ENCODE data around the gene PRR5L.

Gene PRR5L

GRCh38 chr11:36295926-36296325 lies at the start of gene PRR5L:
Gene PRR5L, plus strand, starts transcription at chr11:36296288. Its CDS starts 104,834 bp downstream, at chr11:36401122.
- Histone ChIP-seq H3K36me3 (ENCODE audit: low read length) (no peaks in the 10 kb centered on the region), H3K79me2 (ENCODE audit: insufficient read depth, low read length) (no peaks in the 10 kb centered on the region), H3K9ac (ENCODE audit: low read length) (no peak within 1 kb of the TSS), H3K9me2 (replicated peaks; ENCODE audit: insufficient read depth, low read length) (no peaks in the 10 kb centered on the region), H3K27ac (ENCODE audit: low read depth, low read length) (no peak within 1 kb of the TSS), H3F3A (ENCODE audit: insufficient read depth) (no peaks in the 10 kb centered on the region), H4K20me1 (ENCODE audit: low read depth, low read length) (no peaks in the 10 kb centered on the region), H3K4me3 (ENCODE audit: insufficient read depth, low read length, poor library complexity, severe bottlenecking) (no peak within 1 kb of the TSS), H3K9me3 (ENCODE audit: insufficient read depth, low read length) (no peaks in the 10 kb centered on the region), H2AFZ (ENCODE audit: low read depth, low read length, severe bottlenecking) (no peak within 1 kb of the TSS), H3K4me2 (ENCODE audit: low read depth, low read length, poor library complexity, severe bottlenecking) (no peak within 1 kb of the TSS), H3K27me3 (ENCODE audit: low read length) (no peaks in the 10 kb centered on the region)
- TF ChIP-seq CTCF (IDR thresholded peaks at IDR 0.05; ENCODE audit: insufficient read depth, low read length, poor library complexity, severe bottlenecking) (no peak), EZH2phosphoT487 (conservative IDR thresholded peaks at IDR 0.05; ENCODE audit: low read length) (no peak)

- H3K9me2 ChIP-seq (replicated peaks; ENCODE audit: insufficient read depth, low read length): no peaks in the 10 kb centered on the region; the same call in 1 of the 2 replicates
- H3K36me3 ChIP-seq (ENCODE audit: low read length): no peaks in the 10 kb centered on the region
- no peak overlapping the region for H3K4me2 ChIP-seq (ENCODE audit: low read depth, low read length, poor library complexity, severe bottlenecking)
- H3K27ac ChIP-seq (ENCODE audit: low read depth, low read length): no peak overlapping the region
- no peak overlapping the region for H3K4me3 ChIP-seq (ENCODE audit: insufficient read depth, low read length, poor library complexity, severe bottlenecking)
- no peaks in the 10 kb centered on the region for H3K79me2 ChIP-seq (ENCODE audit: insufficient read depth, low read length)
- no peaks in the 10 kb centered on the region for H3K9me3 ChIP-seq (ENCODE audit: insufficient read depth, low read length)
- H3F3A ChIP-seq (ENCODE audit: insufficient read depth): no peaks in the 10 kb centered on the region
- H3K9ac ChIP-seq (ENCODE audit: low read length): no peak overlapping the region
- H3K27me3 ChIP-seq (ENCODE audit: low read length): 0 out of 2 replicates have a peak, but pooled peaks cover 3% of the 10 kb centered on the region
- no peaks in the 10 kb centered on the region for H4K20me1 ChIP-seq (ENCODE audit: low read depth, low read length)
- TF ChIP-seq CTCF (IDR thresholded peaks at IDR 0.05; ENCODE audit: insufficient read depth, low read length, poor library complexity, severe bottlenecking) (no peak), EZH2phosphoT487 (conservative IDR thresholded peaks at IDR 0.05; ENCODE audit: low read length) (no peak)
- no peak overlapping the region for H2AFZ ChIP-seq (ENCODE audit: low read depth, low read length, severe bottlenecking)
These were observed 48.6 kb upstream of the PRR5L start for GRCh38 chr11:36247493-36247892.

- no peaks in the 10 kb centered on the region; the same call in 1 of the 2 replicates for H3K9me2 ChIP-seq (replicated peaks; ENCODE audit: insufficient read depth, low read length)
- no peaks in the 10 kb centered on the region for H3F3A ChIP-seq (ENCODE audit: insufficient read depth)
- H3K79me2 ChIP-seq (ENCODE audit: insufficient read depth, low read length): no peaks in the 10 kb centered on the region
- H3K27me3 ChIP-seq (ENCODE audit: low read length): 0 out of 2 replicates have a peak, but pooled peaks cover 3% of the 10 kb centered on the region
- no peak overlapping the region for H3K4me2 ChIP-seq (ENCODE audit: low read depth, low read length, poor library complexity, severe bottlenecking)
- H3K36me3 ChIP-seq (ENCODE audit: low read length): no peaks in the 10 kb centered on the region
- H3K9ac ChIP-seq (ENCODE audit: low read length): no peak overlapping the region
- no peaks in the 10 kb centered on the region for H3K9me3 ChIP-seq (ENCODE audit: insufficient read depth, low read length)
- H4K20me1 ChIP-seq (ENCODE audit: low read depth, low read length): no peaks in the 10 kb centered on the region
- no peak overlapping the region for H3K4me3 ChIP-seq (ENCODE audit: insufficient read depth, low read length, poor library complexity, severe bottlenecking)
- TF ChIP-seq CTCF (IDR thresholded peaks at IDR 0.05; ENCODE audit: insufficient read depth, low read length, poor library complexity, severe bottlenecking): no peak
- no peak for TF ChIP-seq EZH2phosphoT487 (conservative IDR thresholded peaks at IDR 0.05; ENCODE audit: low read length)
- H2AFZ ChIP-seq (ENCODE audit: low read depth, low read length, severe bottlenecking): no peak overlapping the region
- H3K27ac ChIP-seq (ENCODE audit: low read depth, low read length): no peak overlapping the region
These were observed 47.7 kb upstream of the PRR5L start for GRCh38 chr11:36248436-36248835.

All from SU-DHL-6 (cell line).